GM19240 (cell line): ENCODE measurements around the gene HEXIM1.

ENCODE experiments used
- DNase-seq: peaks from one replicate; pipeline ENCODE4 v3.0.0; 2011; ENCODE audit warnings: low spot score; ENCODE audit not compliant: insufficient read length

Gene HEXIM1

DNA sequence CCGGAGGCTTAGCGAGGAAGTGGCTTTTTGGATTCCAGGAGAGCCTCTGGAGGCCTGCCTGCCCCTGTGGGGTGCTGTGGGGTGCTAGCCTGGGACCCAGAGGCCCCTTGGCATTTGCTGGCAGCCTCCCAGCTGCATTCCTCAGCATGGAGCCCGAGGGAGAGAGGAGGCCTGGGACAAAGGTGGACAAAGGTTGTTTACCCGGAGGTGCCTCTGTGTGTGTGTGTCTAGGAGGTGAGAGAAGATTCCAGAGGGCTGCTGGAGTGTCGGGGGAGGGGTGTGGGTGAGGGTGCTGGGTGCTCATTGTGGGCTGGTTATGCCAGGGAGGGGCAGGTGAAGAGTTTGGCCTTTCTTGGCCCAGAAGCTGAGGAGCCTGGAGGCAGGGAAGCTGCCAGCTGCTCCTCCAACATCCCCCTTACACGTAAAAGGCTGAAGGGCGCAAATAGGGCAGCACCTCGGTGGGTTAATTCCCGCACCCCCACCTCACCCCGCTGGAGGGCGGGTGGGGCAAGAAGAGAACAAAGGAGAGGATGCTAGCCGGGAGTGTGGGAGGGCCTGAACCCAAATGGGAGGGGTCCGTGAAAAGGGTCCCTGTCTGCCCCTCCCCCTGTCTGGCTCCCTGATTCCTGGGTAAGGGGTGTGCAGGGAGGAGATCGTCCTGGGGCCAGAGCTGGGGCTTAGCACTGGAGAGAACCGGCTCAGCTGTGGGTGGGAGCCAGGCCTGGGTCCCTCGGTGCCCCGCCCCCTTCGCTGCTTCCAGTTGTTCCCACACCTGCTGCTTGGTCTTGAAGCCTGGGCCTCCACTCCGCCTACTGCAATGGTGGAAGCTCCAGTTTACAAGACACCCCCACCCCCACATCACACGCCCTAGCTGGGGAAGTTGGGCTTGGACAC lies 23.3 kb downstream of the HEXIM1 start:
- DNase-seq, result no peak

GRCh38 chr17:45172232-45172540 lies 23.9 kb downstream of the HEXIM1 start:
- no peak for DNase-seq

DNA sequence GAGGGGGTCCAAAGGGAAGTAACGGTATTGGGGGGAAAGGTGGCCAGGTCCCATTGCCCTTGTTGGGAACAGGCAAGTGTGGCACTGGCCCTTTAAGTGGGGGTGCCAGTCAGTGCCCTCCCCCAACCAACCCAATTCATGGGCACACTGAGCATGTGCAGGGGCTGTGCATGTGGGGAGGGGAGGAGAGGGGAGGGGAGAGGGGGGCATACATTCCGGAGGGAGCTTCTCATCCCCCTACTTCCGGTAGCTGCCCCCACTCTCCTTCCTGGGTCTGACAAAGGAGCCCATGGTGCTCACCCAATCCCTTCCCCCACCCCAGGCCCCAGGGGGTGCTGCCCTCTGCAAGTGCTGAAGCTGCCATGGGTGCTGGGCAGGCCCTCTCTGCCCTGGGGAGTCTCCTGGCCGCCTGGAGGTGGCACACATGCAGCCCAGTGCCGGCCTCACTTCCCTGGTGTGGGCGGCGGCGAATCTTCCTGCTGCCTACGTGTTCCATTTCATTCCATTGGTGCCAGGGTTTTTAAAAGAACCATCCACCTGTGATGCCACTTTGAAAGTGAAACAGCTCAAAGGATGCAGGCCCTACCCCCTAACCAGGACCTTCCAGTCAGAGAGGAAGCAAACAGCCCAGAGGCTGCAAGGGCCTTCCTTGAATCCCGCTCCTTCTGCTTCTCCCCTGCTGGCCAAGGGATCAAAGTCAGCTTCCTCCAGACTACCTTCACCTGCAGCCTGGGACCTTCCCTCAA lies 24.4 kb downstream of the HEXIM1 start:
- no peak for DNase-seq

GRCh38 chr17:45175759-45176115 lies 27.5 kb downstream of the HEXIM1 start:
- no peak for DNase-seq

DNA sequence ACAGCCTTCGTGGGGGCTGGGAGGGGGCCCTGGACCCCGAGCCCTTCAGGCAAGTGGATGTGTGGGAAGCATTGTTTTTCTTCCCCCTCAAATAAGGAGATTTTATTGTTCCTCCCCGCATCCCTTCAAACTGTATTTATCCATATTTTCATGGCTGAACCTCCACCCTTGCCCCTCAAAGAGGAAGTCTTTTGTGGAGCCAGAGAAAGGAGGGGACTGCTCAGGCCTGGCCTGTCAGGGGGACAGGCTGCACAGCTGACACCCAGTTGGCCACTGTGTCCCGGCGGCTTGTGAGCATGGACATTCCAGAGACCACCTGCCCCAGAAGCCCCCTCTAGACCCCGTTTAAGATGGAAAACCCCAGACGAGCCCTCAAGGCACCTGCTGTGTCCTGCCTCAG lies 29.3 kb downstream of the HEXIM1 start:
- DNase-seq, result no peak

DNA sequence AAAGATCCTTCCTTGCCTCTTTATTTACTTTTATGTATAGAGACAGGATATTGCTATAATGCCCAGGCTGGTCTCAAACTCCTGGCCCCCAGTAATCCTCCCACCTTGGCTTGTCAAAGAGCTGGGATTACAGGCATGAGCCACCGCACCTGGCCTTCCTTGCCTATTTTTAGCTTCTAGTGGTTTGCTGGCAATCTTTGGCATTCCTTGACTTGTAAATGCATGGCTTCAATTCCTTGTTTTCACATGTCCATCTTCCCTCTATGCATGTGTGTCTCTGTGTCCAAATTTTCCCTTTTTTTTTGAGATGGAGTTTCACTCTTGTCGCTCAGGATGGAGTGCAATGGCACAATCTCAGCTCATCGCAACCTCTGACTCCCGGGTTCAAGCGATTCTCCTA lies 35.9 kb downstream of the HEXIM1 start:
- no peak for DNase-seq

DNA sequence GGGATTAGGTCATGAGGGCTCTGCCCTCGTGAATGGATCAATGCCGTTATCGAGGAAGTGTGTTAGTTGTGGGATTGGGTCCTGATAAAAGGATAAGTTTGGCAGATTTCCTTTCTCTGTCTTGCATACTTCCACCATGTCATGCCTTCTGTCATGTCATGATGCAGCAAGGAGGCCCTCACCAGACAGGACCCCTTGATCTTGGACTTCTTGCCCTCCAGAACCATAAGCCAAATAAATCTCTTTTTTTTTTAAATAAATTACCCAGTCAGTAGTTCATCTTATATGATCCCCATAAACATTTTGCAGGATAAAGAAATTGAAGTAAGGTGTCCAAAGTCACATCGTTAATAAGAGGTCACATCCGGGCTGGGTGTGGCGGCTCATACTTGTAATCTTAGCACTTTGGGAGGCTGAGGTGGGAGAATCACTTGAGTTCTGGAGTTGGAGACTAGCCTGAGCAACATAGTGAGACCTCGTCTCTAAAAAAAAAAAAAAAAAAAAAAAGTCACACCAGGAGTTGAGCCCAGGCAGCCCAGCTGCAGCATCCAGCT lies 38.6 kb downstream of the HEXIM1 start:
- DNase-seq, result no peak

- DNase-seq, result no peak
Measured at GRCh38 chr17:45189009-45189408, 40.7 kb downstream of the HEXIM1 start.

GRCh38 chr17:45190503-45191255 lies 42.4 kb downstream of the HEXIM1 start:
- no peak for DNase-seq

DNA sequence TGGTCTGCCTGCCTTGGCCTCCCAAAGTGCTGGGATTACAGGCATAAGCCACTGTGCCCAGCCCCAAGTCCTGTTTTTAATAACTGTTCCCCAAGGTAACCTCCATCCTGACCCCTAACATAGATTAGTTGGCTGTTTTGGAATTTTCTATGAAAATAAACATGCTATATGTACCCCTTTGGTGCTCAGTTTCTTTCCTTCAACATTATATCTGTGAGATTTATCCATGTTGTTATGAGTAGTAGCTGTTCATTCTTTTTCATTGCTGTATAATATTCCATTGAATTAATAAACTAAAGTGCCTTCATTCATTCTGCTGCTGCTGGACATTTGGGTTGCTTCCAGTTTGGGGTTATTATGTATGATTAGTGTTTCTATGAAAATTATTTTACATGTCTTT lies 47.1 kb downstream of the HEXIM1 start:
- no peak for DNase-seq

- no peak for DNase-seq
Measured at GRCh38 chr17:45197108-45197507, 48.8 kb downstream of the HEXIM1 start.

DNA sequence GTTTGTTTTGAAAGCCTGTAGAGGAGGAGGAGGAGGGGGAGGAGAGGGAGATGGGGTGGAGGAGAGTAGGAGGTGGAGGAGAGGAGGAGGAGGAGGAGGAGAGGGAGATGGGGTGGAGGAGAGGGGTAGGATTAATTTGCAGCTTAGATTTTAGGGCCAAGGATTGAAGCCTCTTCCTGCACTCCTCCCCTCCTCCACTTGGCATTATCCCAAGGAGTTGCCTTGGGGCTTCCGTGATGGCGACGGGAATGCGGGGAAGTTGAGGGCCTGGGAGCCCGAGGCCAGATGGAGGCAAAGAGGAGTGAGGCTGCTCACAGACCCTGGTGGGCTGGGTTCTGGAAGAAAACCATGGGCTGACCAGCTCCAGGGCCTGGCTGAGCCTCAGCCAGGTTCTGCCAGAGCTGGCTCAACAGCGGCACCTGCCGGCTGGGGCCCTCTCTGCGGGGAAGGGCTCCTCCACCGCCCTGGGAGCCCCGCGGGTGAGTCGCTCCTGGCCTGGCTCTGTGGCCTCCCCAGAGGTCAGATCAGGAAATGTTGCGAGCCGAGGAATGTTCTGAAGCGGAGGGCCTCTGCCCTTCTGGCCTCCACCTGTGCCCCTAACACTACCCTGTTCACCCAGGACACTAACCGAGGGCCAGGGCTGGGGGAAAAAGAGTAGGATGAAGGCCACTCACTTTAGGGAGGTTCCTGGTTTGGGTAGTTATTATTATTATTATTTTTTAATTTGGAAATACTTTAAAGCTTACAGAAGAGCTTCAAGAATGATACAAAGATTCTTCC lies 49.5 kb downstream of the HEXIM1 start:
- peak; percentile 86 for DNase-seq

DNA sequence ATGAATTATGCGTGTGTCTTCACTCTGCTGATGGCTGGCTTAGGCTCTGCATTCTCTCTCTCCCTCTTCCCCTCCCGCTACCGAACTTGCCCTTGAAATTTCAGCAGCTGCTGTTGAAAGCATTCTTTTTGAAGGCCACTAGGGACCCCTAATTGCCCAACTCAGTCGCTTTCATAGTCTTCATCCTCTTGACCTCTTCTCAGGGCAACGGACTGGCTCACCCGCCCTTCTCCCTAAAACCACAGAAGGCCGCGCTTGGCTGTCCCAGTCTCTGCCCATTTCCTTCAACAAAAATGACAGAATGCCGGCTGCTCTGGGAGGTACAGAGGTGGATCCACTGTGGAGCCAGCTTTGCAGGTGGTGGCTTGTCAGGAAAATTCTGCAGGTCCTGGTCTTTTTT lies 52.4 kb downstream of the HEXIM1 start:
- DNase-seq, result no peak

DNA sequence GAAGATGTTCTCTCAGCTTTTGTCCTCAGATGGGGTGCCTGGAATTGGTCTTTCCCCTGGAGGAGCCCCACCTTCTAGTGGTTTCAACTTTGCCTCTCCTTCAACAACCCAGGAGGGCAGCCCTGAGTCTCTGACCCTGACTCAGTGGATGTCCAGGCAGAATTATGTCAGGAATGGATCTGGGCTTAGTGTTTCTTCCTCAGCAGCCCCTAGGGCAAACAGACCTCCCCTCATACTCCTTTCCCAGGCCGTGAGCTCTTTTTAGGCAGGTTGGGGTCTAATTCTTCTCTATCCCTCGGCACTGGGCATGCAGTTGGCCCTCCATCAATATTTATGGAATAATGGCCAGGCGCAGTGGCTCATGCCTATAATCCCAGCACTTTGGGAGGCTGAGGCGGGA lies 53.2 kb downstream of the HEXIM1 start:
- DNase-seq, result no peak
